Mesenteric fat pad (tissue), 1 donor: ENCODE measurements around the gene CLDN24. TPM values are rescaled to one million over a fixed set of nuclear protein-coding genes. Genes with fewer than 3 reads are reported as not detected.

Source experiments
- DNase-seq: peaks from one replicate; pipeline ENCODE4 v3.0.0-alpha.2; 2020; ENCODE audit warnings: low spot score
- total RNA-seq: library from RNA; stranded (reverse); fragmentation: NEBNext Ultra II Directional; extraction: Animal tissue kit (Norgen Biotek cat#: 25700); gene quantifications from one replicate; pipeline ENCODE4 v1.2.1, GENCODE V29; 2021
- donor health status: DM: yes; HTN: yes; CAD: no.

CLDN24 gene
- total RNA-seq, 1 donor from 2014 or later: not detected

DNA sequence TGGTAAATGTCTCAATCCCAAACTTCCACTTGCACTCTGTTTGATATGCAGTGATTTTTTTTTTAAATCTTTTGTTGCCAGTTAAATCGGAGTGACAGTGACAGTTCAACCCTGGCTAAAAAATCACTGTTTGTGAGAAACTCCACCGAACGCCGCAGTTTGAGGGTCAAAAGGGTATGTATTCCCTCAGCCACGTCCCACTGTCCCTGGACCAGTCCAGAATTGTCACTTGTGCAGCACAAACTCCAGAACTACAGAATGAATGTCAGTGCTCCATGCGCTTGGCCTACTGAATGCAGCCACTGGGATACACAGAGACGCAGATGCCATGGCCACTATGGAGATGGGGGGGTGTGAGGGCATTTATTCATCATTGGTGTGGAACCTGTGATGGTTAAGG lies 36.3 kb downstream of the CLDN24 start:
- no peak for DNase-seq

- no peak for DNase-seq
Observed at GRCh38 chr4:183284965-183285364, 37.3 kb downstream of the CLDN24 start.

DNA sequence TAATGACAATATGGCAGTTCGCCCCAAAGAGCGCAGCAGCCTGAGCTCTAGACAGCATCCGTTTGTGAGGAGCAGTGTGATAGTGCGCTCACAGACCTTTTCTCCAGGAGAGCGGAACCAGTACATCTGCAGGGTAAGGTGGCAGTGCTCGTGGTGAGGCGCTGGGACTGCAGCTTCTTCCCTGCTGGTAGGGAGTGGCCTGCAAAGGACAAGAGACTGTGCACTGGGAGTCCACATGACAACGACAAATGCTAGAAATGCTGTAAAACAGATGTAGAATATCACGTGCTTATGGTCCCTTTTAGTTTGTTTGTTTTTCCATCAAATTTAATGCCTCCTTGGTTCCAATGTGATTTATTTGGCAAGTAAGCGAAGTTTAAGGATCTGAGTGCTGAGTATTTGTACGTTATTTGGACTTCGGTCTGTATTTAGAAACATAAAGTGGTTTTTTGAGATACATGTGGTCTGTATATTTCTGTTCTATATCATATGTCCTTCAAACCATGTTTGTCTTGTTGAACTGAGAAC lies 37.9 kb downstream of the CLDN24 start:
- DNase-seq: no peak

DNA sequence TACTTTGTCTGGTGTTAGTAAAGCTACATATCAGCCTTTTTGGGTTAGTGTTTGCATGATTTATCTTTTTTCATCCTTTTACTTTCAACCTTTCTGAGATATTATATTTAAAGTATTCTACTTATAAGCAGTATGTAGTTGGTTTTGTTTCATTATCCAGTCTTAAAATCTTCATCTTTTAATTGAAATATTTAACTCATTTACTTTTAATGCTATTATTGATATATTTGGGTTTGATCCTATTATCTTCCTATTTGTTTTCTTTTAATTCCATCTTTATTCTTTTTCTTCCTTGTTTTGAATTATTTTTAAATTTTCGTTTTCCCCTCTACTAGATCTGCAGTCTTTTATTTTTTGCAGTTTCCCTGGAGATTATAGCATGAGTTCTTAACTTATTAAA lies 46.1 kb downstream of the CLDN24 start:
- no peak for DNase-seq

GRCh38 chr4:183272384-183272783 lies 49.8 kb downstream of the CLDN24 start:
- no peak for DNase-seq

Other genes starting within 250 kb of the CLDN24 start
- 37.6 TPM for gene WWC2, start 223.2 kb downstream of the CLDN24 start, total RNA-seq
- not detected for gene CLDN22, start 2.1 kb downstream of the CLDN24 start, total RNA-seq
- 8.1 TPM for gene CDKN2AIP, start 122.2 kb upstream of the CLDN24 start, total RNA-seq
- 6.9 TPM for gene ING2, start 182.6 kb upstream of the CLDN24 start, total RNA-seq